Central memory CD8-positive, alpha-beta T cell (primary cell): ENCODE results near the gene RSRC1.
"Not testable (repeated sequence)": the region's sequence is repeated elsewhere in the genome, so short reads cannot be mapped to it uniquely, and the experiment has no call there.

Experiments
- ATAC-seq: fragments of 150-1000 bp; cut with Tn5 transposase; replicated peaks from 2 replicates; pipeline ENCODE4 v1.10.0; 2022; ENCODE audit warnings: mild to moderate bottlenecking, moderate FRiP score, moderate number of reproducible peaks; ENCODE audit not compliant: poor library complexity, severe bottlenecking; ENCODE audit errors: extremely low read depth
- DNase-seq, 2 donors: peaks; one replicate each; pipeline ENCODE4 v3.0.0; 2021; ENCODE audit warnings: low spot score in 2 of 2
- H3K27ac Mint-ChIP-seq: one replicate; pipeline ENCODE4 v1.8.0; 2022; ENCODE audit warnings: low read depth, mild to moderate bottlenecking, moderate library complexity, mixed read lengths
- H3K27me3 Mint-ChIP-seq: one replicate; pipeline ENCODE4 v1.8.0; 2022; ENCODE audit warnings: mixed read lengths
- H3K36me3 Mint-ChIP-seq: one replicate; pipeline ENCODE4 v1.8.0; 2022; ENCODE audit warnings: mild to moderate bottlenecking, moderate library complexity, mixed read lengths; ENCODE audit not compliant: insufficient read depth
- H3K4me1 Mint-ChIP-seq: one replicate; pipeline ENCODE4 v1.8.0; 2022; ENCODE audit warnings: mixed read lengths
- H3K4me3 Mint-ChIP-seq: one replicate; pipeline ENCODE4 v1.8.0; 2022; ENCODE audit warnings: mild to moderate bottlenecking, moderate library complexity, mixed read lengths
- H3K9me3 Mint-ChIP-seq: one replicate; pipeline ENCODE4 v1.8.0; 2022; ENCODE audit warnings: mixed read lengths

RSRC1 gene

DNA sequence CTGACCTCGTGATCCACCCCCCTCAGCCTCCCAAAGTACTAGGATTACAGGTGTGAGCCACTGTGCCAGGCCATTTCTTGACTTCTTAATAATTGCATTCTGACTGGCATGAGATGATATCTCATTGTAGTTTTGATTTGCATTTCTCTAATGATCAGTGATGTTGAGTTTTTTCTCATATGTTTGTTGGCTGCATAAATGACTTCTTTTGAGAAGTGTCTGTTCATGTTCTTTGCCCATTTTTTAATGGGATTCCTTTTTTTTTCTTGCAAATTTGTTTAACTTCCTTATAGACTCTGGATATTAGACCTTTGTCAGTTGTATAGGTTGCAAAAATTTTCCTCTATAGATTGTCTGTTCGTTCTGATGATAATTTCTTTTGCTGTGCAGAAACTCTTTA is 3.7 kb downstream of the RSRC1 start:
- not testable (repeated sequence) for H3K27me3 Mint-ChIP-seq, DNase-seq, H3K36me3 Mint-ChIP-seq, ATAC-seq, H3K27ac Mint-ChIP-seq, H3K9me3 Mint-ChIP-seq, H3K4me3 Mint-ChIP-seq
- H3K4me1 Mint-ChIP-seq: peaks cover 66% of the 10 kb centered on the region

DNA sequence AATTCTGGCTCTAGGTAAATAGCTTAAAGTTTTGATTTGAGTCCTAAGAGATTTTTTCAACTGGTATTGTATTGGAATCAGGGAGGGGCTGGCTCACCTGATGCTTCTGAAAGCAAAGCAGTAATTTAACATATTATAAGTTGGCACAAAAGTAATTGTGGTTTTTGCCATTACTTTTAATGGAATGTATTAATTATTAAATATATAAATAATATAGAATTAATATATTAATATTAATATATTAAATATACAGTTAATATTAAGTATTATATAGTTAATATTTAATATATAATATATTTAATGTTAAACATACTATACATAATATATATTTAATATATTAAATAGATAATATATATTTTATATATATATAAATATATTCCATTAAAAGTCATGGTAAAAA is 10.4 kb downstream of the RSRC1 start:
- Mint-ChIP-seq H3K27me3 (no peaks in the 10 kb centered on the region), H3K4me1 (peaks cover 26% of the 10 kb centered on the region), H3K4me3 (no peak overlapping the region), H3K36me3 (peaks cover 23% of the 10 kb centered on the region), H3K27ac (no peak overlapping the region), H3K9me3 (no peaks in the 10 kb centered on the region)
- ATAC-seq: no peak
- no peak for DNase-seq

DNA sequence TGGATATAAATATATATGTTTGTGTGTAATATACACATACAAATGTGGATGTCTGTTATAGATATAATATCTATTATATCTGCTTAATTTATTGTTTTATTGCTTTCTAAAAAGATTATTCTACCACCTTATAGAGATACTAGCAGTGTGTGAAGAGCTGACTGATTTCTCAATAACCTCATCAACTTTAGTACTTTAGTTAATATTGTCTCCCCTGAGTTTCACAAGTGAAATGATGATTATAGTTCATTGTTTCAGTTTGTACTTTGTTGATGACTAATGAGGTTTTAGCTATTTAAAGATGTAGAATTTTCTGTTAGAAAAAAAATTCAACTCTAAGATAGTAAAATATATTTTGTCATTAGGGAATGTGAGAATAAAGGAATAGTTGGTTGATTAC is 11.4 kb downstream of the RSRC1 start:
- Mint-ChIP-seq H3K36me3 (peaks cover 26% of the 10 kb centered on the region), H3K4me3 (no peak overlapping the region), H3K27ac (no peak overlapping the region), H3K4me1 (peaks cover 28% of the 10 kb centered on the region), H3K27me3 (no peaks in the 10 kb centered on the region), H3K9me3 (no peaks in the 10 kb centered on the region)
- ATAC-seq (no peak), DNase-seq (no peak)

DNA sequence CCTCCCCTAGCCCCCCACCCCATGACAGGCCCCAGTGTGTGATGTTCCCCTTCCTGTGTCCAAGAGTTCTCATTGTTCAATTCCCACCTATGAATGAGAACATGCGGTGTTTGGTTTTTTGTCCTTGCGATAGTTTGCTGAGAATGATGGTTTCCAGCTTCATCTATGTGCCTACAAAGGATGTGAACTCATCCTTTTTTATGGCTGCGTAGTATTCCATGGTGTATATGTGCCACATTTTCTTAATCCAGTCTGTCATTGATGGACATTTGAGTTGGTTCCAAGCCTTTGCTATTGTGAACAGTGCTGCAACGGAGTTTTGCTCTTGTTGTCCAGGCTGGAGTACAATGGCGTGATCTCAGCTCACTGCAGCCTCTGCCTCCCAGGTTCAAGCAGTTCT is 12.8 kb downstream of the RSRC1 start:
- not testable (repeated sequence) for DNase-seq, H3K27ac Mint-ChIP-seq, H3K27me3 Mint-ChIP-seq, ATAC-seq, H3K4me3 Mint-ChIP-seq
- H3K9me3 Mint-ChIP-seq: peaks cover 10% of the 10 kb centered on the region
- peaks cover 33% of the 10 kb centered on the region for H3K4me1 Mint-ChIP-seq
- peaks cover 28% of the 10 kb centered on the region for H3K36me3 Mint-ChIP-seq

DNA sequence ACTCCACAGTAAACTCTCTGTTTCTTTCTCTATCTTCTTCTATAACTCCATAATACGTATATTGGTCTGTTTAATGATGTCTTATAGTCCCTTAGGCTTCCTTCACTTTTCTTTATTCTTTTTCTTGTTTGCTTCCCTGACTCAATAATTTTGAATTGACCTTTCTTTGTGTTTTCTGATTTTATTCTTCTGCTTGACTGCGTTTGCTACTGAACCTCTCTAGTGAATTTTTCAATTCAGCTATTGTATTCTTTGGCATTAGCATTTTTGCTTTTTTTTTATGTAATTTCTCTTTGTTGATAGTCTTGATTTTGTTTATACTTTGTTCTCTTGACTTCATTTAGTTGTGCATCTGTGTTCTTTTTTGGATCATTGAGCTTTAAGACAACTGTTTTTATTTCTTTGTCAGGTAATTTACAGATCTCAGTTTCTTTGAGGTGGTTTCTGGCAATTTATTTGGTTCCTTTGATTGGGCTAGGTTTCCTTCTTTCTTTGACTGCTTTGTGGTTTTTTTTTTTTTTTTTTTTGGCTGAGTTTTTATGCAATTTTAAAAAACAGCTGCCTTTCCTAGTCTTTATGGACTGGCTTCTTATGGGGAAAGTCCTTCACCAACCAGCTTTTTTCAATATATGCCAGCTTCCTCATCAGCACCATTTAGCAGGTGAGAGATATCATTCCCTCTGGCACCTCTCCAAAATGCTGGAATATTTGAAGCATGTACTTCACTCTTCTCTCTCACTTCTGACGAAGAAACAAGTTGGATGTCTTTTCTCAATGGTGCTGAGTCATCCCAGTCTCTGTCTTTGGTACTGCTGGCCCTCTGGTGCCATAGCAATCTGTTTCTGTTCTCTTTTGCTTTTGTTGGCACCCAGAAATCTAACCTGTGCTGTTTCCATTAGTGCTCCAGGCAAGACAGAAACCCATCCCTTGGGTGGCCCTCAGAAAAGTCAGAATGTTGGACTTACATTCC is 17.6 kb downstream of the RSRC1 start:
- no peak for ATAC-seq
- Mint-ChIP-seq H3K36me3 (peaks cover 44% of the 10 kb centered on the region), H3K4me1 (peaks cover 22% of the 10 kb centered on the region), H3K4me3 (no peak overlapping the region), H3K27ac (no peak overlapping the region), H3K27me3 (no peaks in the 10 kb centered on the region), H3K9me3 (peaks cover 10% of the 10 kb centered on the region)
- no peak for DNase-seq

DNA sequence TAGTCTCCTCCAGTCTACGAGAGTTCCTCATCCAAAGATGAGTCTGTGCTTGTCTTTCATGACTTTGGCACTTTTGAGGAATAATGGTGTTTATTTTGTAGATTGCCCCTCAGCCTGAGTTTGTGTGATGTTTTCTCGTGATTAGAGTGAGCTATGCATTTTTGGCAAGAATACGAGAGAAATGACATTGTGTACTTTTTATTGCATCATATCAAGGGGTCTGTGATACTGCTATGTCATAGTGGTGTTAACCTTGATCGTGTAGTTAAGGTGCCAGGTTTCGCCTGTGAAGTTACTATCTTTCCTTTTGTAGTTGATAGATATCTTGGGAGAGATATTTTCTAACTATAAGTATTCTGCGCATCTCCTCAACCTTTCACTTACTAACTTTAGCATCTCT is 18.9 kb downstream of the RSRC1 start:
- no peak overlapping the region for H3K4me3 Mint-ChIP-seq
- H3K27ac Mint-ChIP-seq: no peak overlapping the region
- H3K9me3 Mint-ChIP-seq: peaks cover 10% of the 10 kb centered on the region
- DNase-seq: no peak
- peaks cover 36% of the 10 kb centered on the region for H3K36me3 Mint-ChIP-seq
- no peaks in the 10 kb centered on the region for H3K27me3 Mint-ChIP-seq
- ATAC-seq: no peak
- peaks cover 22% of the 10 kb centered on the region for H3K4me1 Mint-ChIP-seq

DNA sequence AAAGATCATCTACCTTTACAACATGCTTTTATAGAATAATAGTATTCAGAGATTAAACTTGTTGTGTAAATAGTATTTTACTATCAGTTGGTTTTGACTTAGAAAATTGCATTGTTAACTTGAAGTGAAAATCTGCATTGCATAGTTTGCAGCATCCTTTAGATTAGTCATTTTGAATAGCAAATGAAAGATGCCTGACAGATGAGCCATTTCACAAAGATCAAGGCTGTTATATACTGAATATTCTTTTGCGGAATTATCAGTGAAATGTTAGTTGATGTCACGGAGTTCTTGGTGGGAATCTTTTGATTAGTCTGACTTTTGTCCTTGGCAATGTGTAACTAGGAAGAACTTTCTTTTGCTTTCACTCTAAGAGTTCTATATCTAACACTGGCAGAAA is 24.5 kb downstream of the RSRC1 start:
- H3K4me3 Mint-ChIP-seq: no peak overlapping the region
- H3K27me3 Mint-ChIP-seq: no peaks in the 10 kb centered on the region
- no peaks in the 10 kb centered on the region for H3K4me1 Mint-ChIP-seq
- DNase-seq (no peak), ATAC-seq (no peak)
- H3K9me3 Mint-ChIP-seq: no peaks in the 10 kb centered on the region
- H3K27ac Mint-ChIP-seq: no peak overlapping the region
- H3K36me3 Mint-ChIP-seq: peaks cover 21% of the 10 kb centered on the region

DNA sequence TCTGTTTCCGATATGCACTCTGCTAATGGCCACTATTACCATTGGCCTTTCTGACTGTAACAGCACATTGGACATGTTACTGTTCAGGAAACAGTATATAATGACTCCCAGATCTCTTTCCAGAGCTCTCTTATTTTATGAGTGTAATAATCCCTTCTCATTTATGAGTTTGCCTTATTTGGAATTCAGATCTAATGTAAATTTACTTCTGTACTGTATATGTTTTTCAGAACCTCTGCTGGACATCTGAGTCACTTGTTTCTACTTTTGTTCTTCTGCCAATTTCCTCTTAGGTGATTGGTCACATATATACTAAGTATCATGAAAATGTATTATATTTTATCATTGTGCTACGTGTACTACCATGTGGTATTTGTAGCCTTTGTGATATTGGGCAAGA is 30.5 kb downstream of the RSRC1 start:
- ATAC-seq (no peak), DNase-seq (no peak)
- H3K27me3 Mint-ChIP-seq: no peaks in the 10 kb centered on the region
- peaks cover 12% of the 10 kb centered on the region for H3K36me3 Mint-ChIP-seq
- no peaks in the 10 kb centered on the region for H3K4me1 Mint-ChIP-seq
- no peak overlapping the region for H3K27ac Mint-ChIP-seq
- H3K9me3 Mint-ChIP-seq: no peaks in the 10 kb centered on the region
- no peak overlapping the region for H3K4me3 Mint-ChIP-seq

DNA sequence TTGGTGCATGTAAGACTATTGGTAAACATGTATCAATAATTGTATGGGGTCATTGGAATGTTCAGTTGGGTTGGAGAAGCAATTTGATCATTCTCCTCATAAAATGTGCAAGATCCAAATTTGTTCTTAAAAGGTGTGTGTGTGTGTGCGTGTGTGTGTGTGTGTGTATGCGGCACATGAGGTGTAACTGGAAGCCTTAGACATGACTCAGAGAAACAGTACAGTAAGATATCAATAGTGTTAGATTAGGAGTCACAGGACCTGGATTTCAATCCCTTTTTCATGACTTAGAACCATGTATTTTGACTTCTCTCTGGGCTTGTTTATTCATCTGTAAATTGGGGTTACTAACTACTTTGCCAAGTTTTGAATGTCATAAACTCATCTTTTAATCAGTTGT is 38.3 kb downstream of the RSRC1 start:
- Mint-ChIP-seq H3K27me3 (no peaks in the 10 kb centered on the region), H3K4me3 (no peak overlapping the region), H3K36me3 (peaks cover 4% of the 10 kb centered on the region), H3K27ac (no peak overlapping the region), H3K4me1 (peaks cover 6% of the 10 kb centered on the region), H3K9me3 (no peaks in the 10 kb centered on the region)
- no peak for DNase-seq
- ATAC-seq: no peak

DNA sequence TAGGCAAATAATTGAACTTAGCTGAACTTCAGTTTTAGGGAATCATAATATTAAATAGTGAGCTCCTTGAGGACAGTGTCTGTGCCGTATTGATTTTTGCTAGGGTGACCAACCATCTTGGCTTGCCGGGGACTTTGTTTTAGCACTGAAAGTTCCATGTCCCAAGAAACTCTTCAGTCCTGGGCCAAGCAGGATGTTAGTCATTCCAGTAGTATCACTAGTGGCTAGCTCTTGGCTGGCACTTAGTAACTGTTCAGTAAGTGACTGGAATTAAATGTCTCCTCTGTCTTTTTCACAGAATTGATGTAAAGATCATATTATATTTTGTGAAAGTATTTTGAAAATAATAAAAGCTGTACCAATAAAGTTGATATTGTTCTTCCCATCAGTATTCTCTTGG is 42.3 kb downstream of the RSRC1 start:
- no peak for DNase-seq
- ATAC-seq: no peak
- Mint-ChIP-seq H3K36me3 (peaks cover 6% of the 10 kb centered on the region), H3K9me3 (no peaks in the 10 kb centered on the region), H3K27ac (no peak overlapping the region), H3K4me1 (peaks cover 22% of the 10 kb centered on the region), H3K4me3 (no peak overlapping the region), H3K27me3 (no peaks in the 10 kb centered on the region)

DNA sequence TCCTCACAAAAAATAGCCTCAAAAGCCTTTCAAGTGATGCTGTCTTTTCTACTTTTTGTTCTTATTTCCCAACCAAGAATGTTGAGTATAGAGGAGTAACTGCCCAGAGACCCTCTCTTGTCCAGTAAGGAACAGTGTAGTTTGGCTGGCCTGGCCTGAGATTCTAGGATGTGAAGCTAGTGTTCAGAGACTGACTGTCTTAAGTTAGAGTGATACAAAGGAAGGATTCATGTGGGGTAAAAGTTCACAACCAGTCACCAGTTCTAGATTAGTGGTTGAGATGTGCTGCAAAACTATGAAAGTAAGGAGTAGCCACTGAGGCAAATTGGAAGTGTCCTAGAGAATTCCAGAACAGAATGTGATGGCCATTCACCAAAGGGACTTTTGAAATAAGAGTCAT is 49.1 kb downstream of the RSRC1 start:
- Mint-ChIP-seq H3K4me3 (no peak overlapping the region), H3K27me3 (no peaks in the 10 kb centered on the region), H3K27ac (no peak overlapping the region), H3K36me3 (peaks cover 1% of the 10 kb centered on the region), H3K9me3 (no peaks in the 10 kb centered on the region), H3K4me1 (peaks cover 34% of the 10 kb centered on the region)
- no peak for ATAC-seq
- DNase-seq: no peak

DNA sequence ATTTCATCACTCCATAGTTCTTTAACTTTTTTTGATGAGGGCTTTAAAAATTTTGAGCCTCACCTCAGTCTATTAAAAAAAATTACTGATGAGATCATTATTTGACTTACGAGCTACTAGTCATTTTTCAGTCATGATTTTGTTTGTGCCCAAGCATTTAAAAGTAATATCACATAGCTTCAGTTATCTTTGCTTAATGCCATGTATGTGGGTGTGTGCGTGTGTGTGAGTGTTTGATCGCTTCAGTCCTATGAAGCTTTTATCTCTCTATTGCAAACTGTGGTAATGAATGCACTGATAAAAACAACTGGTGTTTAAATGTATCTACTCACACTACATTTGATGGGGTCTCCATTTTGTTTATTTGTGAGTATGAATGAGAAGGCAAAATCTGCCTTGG is 49.8 kb downstream of the RSRC1 start:
- H3K4me1 Mint-ChIP-seq: peaks cover 33% of the 10 kb centered on the region

DNA sequence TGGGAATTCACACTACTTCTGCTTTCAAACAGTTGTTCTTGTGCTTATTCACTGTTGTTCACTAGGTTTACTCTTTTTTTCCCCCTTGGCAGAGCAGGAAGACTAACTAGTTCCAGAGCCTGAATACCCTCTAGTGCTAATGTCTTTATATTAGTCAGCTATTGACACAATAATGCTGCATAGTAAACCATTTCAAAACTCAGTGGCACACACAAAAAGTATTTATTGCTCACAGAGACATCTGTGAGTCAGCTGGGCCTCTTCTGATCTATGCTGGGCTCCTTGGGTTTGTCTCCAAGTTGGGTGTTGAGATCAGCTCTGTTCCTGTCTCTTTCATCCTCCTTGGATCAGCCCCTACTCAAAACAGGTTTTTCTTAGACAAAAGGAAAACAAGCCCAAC is 51.1 kb downstream of the RSRC1 start:
- no peak overlapping the region for H3K27ac Mint-ChIP-seq
- no peaks in the 10 kb centered on the region for H3K27me3 Mint-ChIP-seq
- DNase-seq: no peak
- H3K4me3 Mint-ChIP-seq: no peak overlapping the region
- H3K4me1 Mint-ChIP-seq: peaks cover 33% of the 10 kb centered on the region
- peaks cover 2% of the 10 kb centered on the region for H3K36me3 Mint-ChIP-seq
- H3K9me3 Mint-ChIP-seq: no peaks in the 10 kb centered on the region
- no peak for ATAC-seq

More for the DNA sequence above, 49.8 kb downstream of the RSRC1 start:
- DNase-seq (no peak), ATAC-seq (no peak)
- no peak overlapping the region for H3K27ac Mint-ChIP-seq
- H3K36me3 Mint-ChIP-seq: peaks cover 1% of the 10 kb centered on the region
- no peaks in the 10 kb centered on the region for H3K27me3 Mint-ChIP-seq
- no peaks in the 10 kb centered on the region for H3K9me3 Mint-ChIP-seq
- no peak overlapping the region for H3K4me3 Mint-ChIP-seq
